Cerebellar nuclear complex (tissue), 1 donor: ENCODE data around the gene BTF3L4.
"Not testable (repeated sequence)": the region's sequence is repeated elsewhere in the genome, so short reads cannot be mapped to it uniquely, and the experiment has no call there.

ENCODE experiments used
- DNase-seq, 2 experiments: peaks; one replicate each; lab custom pipeline; 2025; lab: John Stamatoyannopoulos, UW

The BTF3L4 gene

GRCh38 chr1:52056163-52056936 is at the start of gene BTF3L4:
Gene BTF3L4, plus strand, starts transcription at chr1:52056295. Its CDS starts 3,553 bp downstream, at chr1:52059848.
- DNase-seq: peak; percentile 42 to 93

- DNase-seq: no peak
These were observed 48.7 kb upstream of the BTF3L4 start for GRCh38 chr1:52007215-52008002.

GRCh38 chr1:52008071-52008809 is 47.9 kb upstream of the BTF3L4 start:
- no peak for DNase-seq

GRCh38 chr1:52022133-52022532 is 34.0 kb upstream of the BTF3L4 start:
- DNase-seq: no peak

- no peak for DNase-seq
These were observed 29.8 kb upstream of the BTF3L4 start for GRCh38 chr1:52026278-52026677.

GRCh38 chr1:52028328-52028727 is 27.8 kb upstream of the BTF3L4 start:
- no peak for DNase-seq

- DNase-seq: not testable (repeated sequence)
These were observed 27.3 kb upstream of the BTF3L4 start for GRCh38 chr1:52028839-52029238.

GRCh38 chr1:52032124-52032784 is 23.8 kb upstream of the BTF3L4 start:
- no peak for DNase-seq

- DNase-seq: no peak
These were observed 23.3 kb upstream of the BTF3L4 start for GRCh38 chr1:52032785-52033131.

- DNase-seq: peak; percentile 39 to 81
These were observed 22.7 kb upstream of the BTF3L4 start, which contains the start of gene KTI12 for GRCh38 chr1:52033190-52034049. Gene KTI12, minus strand, starts transcription at chr1:52033810. Its CDS starts 49 bp downstream, at chr1:52033761.

- DNase-seq: no peak
These were observed 22.1 kb upstream of the BTF3L4 start for GRCh38 chr1:52034050-52034384.

GRCh38 chr1:52037402-52037814 is 18.7 kb upstream of the BTF3L4 start:
- no peak for DNase-seq

- no peak for DNase-seq
These were observed 18.2 kb upstream of the BTF3L4 start for GRCh38 chr1:52037909-52038308.

- no peak for DNase-seq
These were observed 14.4 kb upstream of the BTF3L4 start for GRCh38 chr1:52041551-52042185.

- DNase-seq: no peak
These were observed 10.9 kb upstream of the BTF3L4 start for GRCh38 chr1:52045236-52045635.

GRCh38 chr1:52045666-52046195 is 10.4 kb upstream of the BTF3L4 start:
- DNase-seq: not testable (repeated sequence)

- not testable (repeated sequence) for DNase-seq
These were observed 6.8 kb upstream of the BTF3L4 start for GRCh38 chr1:52049337-52049736.

- DNase-seq: no peak
These were observed 2.2 kb upstream of the BTF3L4 start for GRCh38 chr1:52053862-52054261.

GRCh38 chr1:52054496-52055065 is 1.5 kb upstream of the BTF3L4 start:
- no peak for DNase-seq
